ENCODE results near the gene TLCD4. TPM values are rescaled to one million over a fixed set of nuclear protein-coding genes. Genes with fewer than 3 reads are reported as not detected.

The TLCD4 gene
- total RNA-seq, 1 experiment from 2014 or later: 1.8 TPM

DNA sequence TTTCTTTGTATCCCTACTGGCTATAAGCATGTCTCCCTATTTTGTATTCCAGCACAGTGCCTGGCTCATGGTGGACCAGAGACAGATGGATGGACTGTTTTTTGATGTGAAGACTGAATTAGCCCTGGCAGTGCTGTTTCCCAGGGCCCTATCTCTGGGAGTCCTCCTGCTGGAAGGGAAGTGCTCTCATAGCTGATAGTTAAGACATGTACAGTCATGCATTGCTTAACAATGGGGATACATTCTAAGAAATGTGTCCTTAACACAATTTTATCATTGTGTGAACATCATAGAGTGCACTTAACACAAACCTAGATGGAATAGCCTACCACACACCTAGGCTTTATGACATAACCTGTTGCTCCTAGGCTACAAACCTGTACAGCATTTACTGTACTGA, 21.1 kb downstream of the TLCD4 start:
- Mint-ChIP-seq H3K27ac (no peak overlapping the region), H3K27me3 (ENCODE audit: low read depth) (no peaks in the 10 kb centered on the region), H3K4me3 (no peak overlapping the region), H3K4me1 (peaks cover 6 to 14% of the 10 kb centered on the region in 2 experiments), H3K36me3 (ENCODE audit: insufficient read depth in 1 of 3, low read depth in 3 of 3) (no peaks in the 10 kb centered on the region), H3K9me3 (no peaks in the 10 kb centered on the region)
- TF ChIP-seq, protein P1, sequence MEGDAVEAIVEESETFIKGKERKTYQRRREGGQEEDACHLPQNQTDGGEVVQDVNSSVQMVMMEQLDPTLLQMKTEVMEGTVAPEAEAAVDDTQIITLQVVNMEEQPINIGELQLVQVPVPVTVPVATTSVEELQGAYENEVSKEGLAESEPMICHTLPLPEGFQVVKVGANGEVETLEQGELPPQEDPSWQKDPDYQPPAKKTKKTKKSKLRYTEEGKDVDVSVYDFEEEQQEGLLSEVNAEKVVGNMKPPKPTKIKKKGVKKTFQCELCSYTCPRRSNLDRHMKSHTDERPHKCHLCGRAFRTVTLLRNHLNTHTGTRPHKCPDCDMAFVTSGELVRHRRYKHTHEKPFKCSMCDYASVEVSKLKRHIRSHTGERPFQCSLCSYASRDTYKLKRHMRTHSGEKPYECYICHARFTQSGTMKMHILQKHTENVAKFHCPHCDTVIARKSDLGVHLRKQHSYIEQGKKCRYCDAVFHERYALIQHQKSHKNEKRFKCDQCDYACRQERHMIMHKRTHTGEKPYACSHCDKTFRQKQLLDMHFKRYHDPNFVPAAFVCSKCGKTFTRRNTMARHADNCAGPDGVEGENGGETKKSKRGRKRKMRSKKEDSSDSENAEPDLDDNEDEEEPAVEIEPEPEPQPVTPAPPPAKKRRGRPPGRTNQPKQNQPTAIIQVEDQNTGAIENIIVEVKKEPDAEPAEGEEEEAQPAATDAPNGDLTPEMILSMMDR (conservative IDR thresholded peaks at IDR 0.05): no peak
- no peak overlapping the region for H2BK5ac ChIP-seq (ENCODE audit: insufficient read length, low read length)
- no peak overlapping the region for H3K4me2 ChIP-seq (ENCODE audit: insufficient read depth, insufficient read length, low read length)
- no peaks in the 10 kb centered on the region for H3K23me2 ChIP-seq (ENCODE audit: insufficient read length, low read depth, low read length, poor library complexity, severe bottlenecking)
- H3K79me1 ChIP-seq (ENCODE audit: insufficient read depth, low read depth, low read length, poor library complexity, severe bottlenecking): no peaks in the 10 kb centered on the region
- no peak overlapping the region for H3T11ph ChIP-seq (ENCODE audit: low read length)
- no peak overlapping the region for H2BK12ac ChIP-seq (ENCODE audit: insufficient read length, low read depth, low read length)
- H4K91ac ChIP-seq (ENCODE audit: insufficient read length, low read depth, low read length): no peak overlapping the region
- H3K27me3 ChIP-seq (ENCODE audit: insufficient read depth, low read length): no peaks in the 10 kb centered on the region
- H3K18ac ChIP-seq (ENCODE audit: insufficient read length, low read depth, low read length): no peak overlapping the region
- H3K4me1 ChIP-seq (ENCODE audit: insufficient read depth, low read length): no peaks in the 10 kb centered on the region; the same call in 1 of the 2 replicates
- H2BK20ac ChIP-seq (ENCODE audit: low read depth, low read length, poor library complexity, severe bottlenecking): no peak overlapping the region
- H3K9me3 ChIP-seq (ENCODE audit: control insufficient read depth, low read depth, low read length): no peaks in the 10 kb centered on the region
- no peak overlapping the region for H4K5ac ChIP-seq (ENCODE audit: insufficient read length, low read depth, low read length)
- no peak overlapping the region for H3K4ac ChIP-seq (ENCODE audit: low read depth, low read length)
- H2AK5ac ChIP-seq (ENCODE audit: insufficient read length, low read length): no peak overlapping the region
- H3K14ac ChIP-seq (ENCODE audit: insufficient read depth, low read length): no peak overlapping the region
- H2AFZ ChIP-seq (ENCODE audit: low read length): no peak overlapping the region
- H3K27ac ChIP-seq (ENCODE audit: insufficient read length, low read depth, low read length): no peak overlapping the region
- H2BK15ac ChIP-seq (ENCODE audit: low read depth, low read length): no peak overlapping the region
- no peaks in the 10 kb centered on the region; the same call in 1 of the 2 replicates for H3K79me2 ChIP-seq (ENCODE audit: insufficient read depth, low read length)
- H4K8ac ChIP-seq (replicated peaks; ENCODE audit: insufficient read length, low read depth, low read length): no peak overlapping the region
- no peaks in the 10 kb centered on the region for H4K20me1 ChIP-seq (ENCODE audit: control insufficient read depth, insufficient read depth, insufficient read length)
- no peak for DNase-seq
- H3K56ac ChIP-seq (ENCODE audit: insufficient read length, low read depth, low read length): no peak overlapping the region
- H3K23ac ChIP-seq (ENCODE audit: insufficient read length, low read depth, low read length): no peak overlapping the region
- H2BK120ac ChIP-seq (ENCODE audit: low read depth, low read length, poor library complexity, severe bottlenecking): no peak overlapping the region
- no peak overlapping the region for H3K9ac ChIP-seq (ENCODE audit: extremely low read depth, insufficient read length, low read length)

All from H9 (cell line).